Measurements from ENCODE around the gene PRX. TPM values are rescaled to one million over a fixed set of nuclear protein-coding genes. Genes with fewer than 3 reads are reported as not detected.

The PRX gene
- total and polyA plus RNA-seq, 2 of the 13 experiments (the other 11 are each of a cell fraction or from before 2014, with no cell fraction given) = 0.66 TPM

- TF ChIP-seq TERF1 (CRISPR knock-in tag; IDR thresholded peaks at IDR 0.05) = no peak
- TF ChIP-seq ZNF552 (CRISPR knock-in tag; IDR thresholded peaks at IDR 0.05; ENCODE audit: borderline replicate concordance) = no peak; the same call in 1 of the 2 replicates
- no peak for TF ChIP-seq ZMYM3 (CRISPR knock-in tag; IDR thresholded peaks at IDR 0.05)
- peak; percentile 61; the same call in 1 of the 2 replicates for TF ChIP-seq ELF4 (CRISPR knock-in tag; IDR thresholded peaks at IDR 0.05; ENCODE audit: borderline replicate concordance)
- TF ChIP-seq ZNF333 (CRISPR knock-in tag; IDR thresholded peaks at IDR 0.05; ENCODE audit: borderline replicate concordance) = no peak
- TF ChIP-seq ZNF660 (CRISPR knock-in tag; IDR thresholded peaks at IDR 0.05; ENCODE audit: borderline replicate concordance, low read depth) = no peak; the same call in 1 of the 2 replicates
- TF ChIP-seq AHDC1 (CRISPR knock-in tag; IDR thresholded peaks at IDR 0.05; ENCODE audit: borderline replicate concordance) = 0 out of 2 replicates have a peak, but pooled peaks have one; percentile 26
- TF ChIP-seq ZNF264 (CRISPR knock-in tag; IDR thresholded peaks at IDR 0.05) = peak; percentile 81
- TF ChIP-seq ZNF225 (CRISPR knock-in tag; IDR thresholded peaks at IDR 0.05) = peak; percentile 63; the same call in 1 of the 2 replicates
- no peak for TF ChIP-seq NFIB (CRISPR knock-in tag; IDR thresholded peaks at IDR 0.05; ENCODE audit: borderline replicate concordance)
Observed at GRCh38 chr19:40425450-40426287, 12.5 kb upstream of the PRX start, which contains the start of gene SERTAD1 (continued).

All from HepG2 (cell line).